GM19395 (cell line): ENCODE data around the gene HSD11B2.
"Not testable (repeated sequence)": the region's sequence is repeated elsewhere in the genome, so short reads cannot be mapped to it uniquely, and the experiment has no call there.

Experiments
- ATAC-seq: cut with Tn5 transposase; IDR thresholded peaks from one replicate; pipeline ENCODE4 v1.9.1; 2021; ENCODE audit warnings: mild to moderate bottlenecking, moderate library complexity; ENCODE audit not compliant: unreplicated experiment

Gene HSD11B2

GRCh38 chr16:67413978-67414911 lies 16.7 kb upstream of the HSD11B2 start:
- no peak for ATAC-seq

- ATAC-seq, result not testable (repeated sequence)
Observed at GRCh38 chr16:67415421-67415820, 15.5 kb upstream of the HSD11B2 start.

DNA sequence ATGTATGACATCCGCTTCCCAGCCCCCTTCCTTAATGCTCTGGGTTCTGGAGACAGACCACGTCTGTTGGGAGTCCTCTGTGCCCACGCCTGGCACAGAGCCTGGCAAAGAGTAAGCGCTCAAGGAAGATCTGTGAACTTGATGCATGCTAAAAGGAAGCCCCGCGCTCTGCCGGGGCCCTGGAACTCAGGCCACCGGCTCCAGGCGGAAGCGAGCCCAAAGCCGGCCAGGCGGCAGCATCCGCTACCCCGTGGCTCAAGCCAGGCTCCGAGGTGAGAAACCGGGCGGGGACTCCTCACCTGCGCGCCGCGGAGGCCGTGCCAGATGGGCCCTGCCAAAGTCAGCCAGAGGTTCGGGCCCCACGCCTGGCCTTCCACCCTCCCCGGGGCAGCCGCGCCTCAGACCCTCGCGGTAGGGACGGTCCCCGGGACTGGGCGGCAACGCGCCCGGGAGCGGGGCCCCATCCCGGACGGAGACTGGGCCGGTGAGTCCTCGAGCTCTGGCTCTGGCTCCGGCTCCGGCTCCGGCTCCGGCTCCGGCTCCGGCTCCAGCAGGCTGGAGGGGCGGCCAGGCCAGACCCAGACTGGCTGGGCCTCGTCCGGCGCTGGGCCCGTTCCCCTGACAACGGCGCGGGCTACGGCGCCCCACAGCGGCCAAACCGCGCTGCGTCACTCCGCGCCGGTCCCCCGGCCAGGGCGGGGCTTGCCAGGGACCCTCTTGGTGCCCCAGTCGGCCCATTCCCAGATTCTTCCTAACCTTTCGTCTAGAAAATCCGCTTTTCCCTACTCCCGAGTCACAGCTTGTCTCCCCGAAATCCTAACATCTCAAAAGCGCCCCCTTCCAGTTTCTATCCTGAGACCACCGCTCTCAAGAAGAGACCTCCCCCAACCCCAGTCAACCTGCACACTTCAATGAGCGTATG lies 14.8 kb upstream of the HSD11B2 start, which contains the start of gene ZDHHC1:
TSS of gene ZDHHC1 (minus strand) at position 606 of the 922 bp plus-strand sequence. CDS start 8,702 bp downstream, outside the sequence.
- ATAC-seq, result no peak

DNA sequence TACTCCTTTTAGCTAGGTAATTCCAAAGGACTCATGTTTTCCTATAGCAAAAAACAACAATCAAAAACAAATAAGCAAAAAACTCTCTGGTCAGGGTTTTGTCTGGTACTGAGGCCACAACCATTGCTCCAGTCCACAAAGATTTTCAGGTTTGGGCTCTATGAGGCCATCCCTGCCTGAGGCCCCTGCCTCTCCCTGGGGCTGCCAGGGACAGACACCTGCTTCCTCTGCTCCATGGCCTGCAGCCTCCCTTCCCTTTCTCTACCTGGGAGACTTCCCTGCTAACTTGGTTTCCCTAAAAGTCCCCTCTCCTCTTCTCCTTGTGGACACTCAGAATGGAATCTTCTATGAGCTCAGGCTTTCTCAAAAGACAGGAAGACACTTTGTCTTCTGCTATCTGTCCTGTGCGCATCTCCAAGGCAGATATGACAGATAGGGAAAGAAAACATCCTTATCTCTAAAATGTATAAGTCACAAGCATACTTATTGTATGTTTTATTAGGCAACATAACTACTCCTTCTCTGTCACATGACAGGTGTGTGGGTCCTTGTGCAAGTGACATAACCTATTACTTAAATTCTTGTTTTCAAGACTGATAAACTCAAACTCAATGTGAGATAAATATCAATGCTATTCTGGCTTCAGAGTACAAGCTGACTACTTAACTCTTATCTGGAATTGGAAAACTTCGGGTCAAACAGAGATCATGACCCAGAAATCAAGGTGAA lies 13.4 kb upstream of the HSD11B2 start:
- no peak for ATAC-seq

GRCh38 chr16:67419502-67419901 lies 11.4 kb upstream of the HSD11B2 start:
- no peak for ATAC-seq

- no peak for ATAC-seq
Observed at GRCh38 chr16:67419931-67420330, 11.0 kb upstream of the HSD11B2 start.

GRCh38 chr16:67421030-67421429 lies 9.9 kb upstream of the HSD11B2 start:
- no peak for ATAC-seq

- ATAC-seq, result no peak
Observed at GRCh38 chr16:67423015-67423414, 7.9 kb upstream of the HSD11B2 start.

GRCh38 chr16:67423611-67424260 lies 7.2 kb upstream of the HSD11B2 start:
- ATAC-seq, result no peak

- no peak for ATAC-seq
Observed at GRCh38 chr16:67424261-67424615, 6.7 kb upstream of the HSD11B2 start.

DNA sequence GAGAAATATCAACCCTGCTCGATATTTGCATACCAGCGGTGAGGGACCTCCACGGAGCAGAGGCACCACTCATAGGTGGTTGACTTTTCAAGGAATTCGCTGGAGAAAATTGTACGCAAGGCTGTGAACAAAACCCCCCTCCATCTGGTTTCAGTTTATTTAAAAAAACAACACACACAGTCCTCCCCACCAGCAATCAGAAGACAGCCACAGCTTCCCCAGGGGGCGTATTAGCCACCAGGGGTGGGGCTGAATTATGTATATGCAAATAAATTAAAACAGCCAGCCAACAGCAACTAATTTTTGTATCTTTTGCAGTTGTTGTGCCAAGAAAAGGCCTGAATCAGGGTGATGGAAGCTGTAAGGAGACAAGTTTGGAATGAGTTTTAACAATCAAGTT lies 5.9 kb upstream of the HSD11B2 start:
- no peak for ATAC-seq

DNA sequence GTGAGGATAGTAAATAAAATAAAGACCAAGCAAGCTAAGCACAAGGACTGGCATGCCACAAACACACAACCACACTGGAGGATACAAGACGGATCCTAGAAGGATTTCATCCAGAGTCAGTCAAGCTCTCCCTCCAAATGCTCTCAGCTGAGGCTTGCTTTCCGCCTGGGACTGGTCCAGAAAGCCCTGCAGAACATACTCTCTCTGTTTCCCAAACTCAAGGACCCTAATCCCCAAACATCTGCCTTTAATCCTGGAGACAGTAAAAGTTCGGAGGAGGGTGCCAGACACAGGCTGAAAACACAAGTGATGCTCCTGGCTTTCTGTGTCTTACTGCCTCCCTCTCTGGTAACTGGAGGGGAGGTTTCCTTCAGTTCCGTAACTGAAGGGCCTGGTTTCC lies 5.3 kb upstream of the HSD11B2 start:
- ATAC-seq, result no peak

- no peak for ATAC-seq
Observed at GRCh38 chr16:67426022-67426421, 4.9 kb upstream of the HSD11B2 start.

DNA sequence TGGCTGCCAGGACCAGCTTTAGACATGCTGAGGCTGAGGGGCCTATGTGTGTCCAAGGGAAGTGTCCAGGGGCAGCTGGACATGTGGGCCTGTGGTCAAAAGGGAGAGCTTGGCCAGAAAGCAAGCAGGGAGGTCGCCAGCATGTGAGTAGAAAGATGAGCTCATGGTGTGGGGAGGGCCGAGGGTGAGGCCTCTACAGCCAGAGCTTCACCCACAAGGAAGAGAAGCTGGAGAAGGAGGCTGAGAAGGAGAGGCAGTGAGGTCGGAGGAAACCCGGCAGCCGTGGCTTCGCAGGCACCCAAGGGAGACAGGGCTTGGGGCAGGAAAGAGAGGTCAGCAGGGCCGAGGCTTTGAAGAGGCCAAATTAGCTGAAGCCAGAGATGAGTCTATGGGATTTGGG lies 4.0 kb upstream of the HSD11B2 start:
- no peak for ATAC-seq

- ATAC-seq, result no peak
Observed at GRCh38 chr16:67428146-67428731, 2.7 kb upstream of the HSD11B2 start.

GRCh38 chr16:67429053-67429798 lies 1.7 kb upstream of the HSD11B2 start:
- no peak for ATAC-seq

GRCh38 chr16:67429799-67430503 lies 970 bp upstream of the HSD11B2 start:
- ATAC-seq, result no peak

DNA sequence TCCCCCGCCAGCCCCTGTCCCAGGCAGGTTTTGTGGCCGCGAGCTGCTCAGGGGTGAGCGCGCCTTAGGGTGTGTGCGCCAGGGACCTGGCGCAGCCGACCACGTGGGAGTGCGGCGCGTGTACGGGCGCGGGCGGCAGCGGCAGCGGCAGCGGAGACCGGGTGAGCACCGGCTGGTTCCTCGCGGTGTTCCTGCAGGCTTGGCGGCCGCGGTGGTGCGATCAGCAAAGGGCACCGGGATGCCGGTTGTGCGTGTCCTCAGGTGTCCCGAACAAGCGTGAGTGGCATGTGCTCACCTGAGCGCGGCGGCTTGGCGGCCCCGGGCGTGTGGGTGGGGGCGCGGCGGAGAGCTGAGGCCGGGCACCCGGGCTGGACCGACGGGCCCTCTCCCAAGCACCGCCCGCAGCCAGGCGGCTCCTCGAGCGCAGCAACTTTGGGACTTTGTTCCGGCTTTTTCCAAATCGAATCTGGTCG lies 381 bp upstream of the HSD11B2 start:
- ATAC-seq, result no peak
